ENCODE measurements around the gene CFAP99.

Gene CFAP99

DNA sequence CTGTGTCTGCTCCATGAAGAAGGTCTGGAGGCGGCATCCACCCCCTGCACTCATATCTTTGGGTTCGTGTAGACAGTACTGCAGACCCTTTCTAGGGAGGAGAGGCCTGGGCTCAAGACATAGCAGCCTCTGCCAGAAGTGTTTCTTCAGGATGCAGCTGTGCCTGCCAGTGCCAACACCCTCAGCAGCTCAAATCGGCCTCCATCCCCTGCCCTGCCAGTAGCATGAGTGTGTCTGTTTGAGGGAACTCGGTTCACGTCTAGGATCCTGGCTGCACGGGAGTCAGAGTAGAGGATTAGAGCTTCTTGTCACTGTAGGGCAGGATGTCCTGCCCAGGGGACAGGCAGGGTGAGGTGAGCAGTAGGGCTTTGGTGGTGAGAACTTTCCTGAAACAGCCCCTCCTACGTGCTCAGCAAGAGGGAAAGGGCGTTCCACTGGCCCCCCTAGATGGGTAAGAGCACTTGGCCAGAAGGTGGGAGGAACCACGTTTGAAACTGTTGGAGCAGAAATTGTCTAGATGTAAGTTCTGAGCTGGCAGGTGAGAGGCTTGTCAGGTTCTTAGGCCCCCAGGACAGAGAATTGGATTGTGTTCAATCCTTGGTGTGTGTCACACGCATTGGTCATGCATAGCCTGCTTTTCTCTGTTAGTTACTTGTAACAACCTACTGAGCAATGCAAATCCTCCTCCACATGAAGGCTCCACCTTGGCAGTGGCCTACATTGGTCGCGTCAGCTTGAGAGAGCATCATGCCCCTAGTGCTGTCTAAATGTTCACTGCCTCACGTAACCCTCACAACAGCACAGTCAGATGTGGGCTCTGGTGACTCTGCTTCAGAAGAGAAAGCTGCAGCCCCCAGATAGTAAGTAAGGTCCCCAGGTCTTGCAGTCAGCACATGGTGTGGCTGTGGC, 91.8 kb downstream of the CFAP99 start:
- no peak for DNase-seq

DNA sequence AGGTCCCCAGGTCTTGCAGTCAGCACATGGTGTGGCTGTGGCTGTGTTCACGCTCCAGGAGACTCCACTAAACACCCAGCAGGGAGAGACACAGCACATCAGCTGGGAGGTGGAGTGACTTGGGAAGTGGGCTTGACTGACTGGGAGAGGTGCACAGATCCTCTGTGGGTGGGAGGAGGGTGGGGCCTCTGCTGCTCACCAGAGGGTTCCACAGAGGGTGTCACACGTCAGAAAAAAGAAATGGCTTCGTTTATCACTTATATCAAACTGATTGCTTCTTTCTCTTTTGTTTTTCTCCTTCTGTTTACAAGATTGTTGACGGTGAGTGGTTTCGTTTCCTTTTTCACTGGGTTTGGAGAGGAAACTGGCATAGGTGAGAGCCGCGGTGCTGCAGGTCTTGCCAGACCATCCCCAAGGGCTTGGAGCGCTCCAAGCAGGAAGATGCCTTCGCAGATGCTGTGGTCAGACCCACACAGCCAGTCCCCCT, 92.9 kb downstream of the CFAP99 start:
- no peak for DNase-seq
